Inflammatory macrophage treated with lipopolysaccharide for 1 hour (primary cell): ENCODE data around the gene NOSIP.
A peak's percentile ranks its signal among the peaks of the same experiment; 100 is the strongest.

Experiments used
- DNase-seq, 2 donors: peaks; one replicate each; pipeline ENCODE4 v3.0.0-alpha.2; 2020 to 2022

Gene NOSIP

GRCh38 chr19:49594993-49595818 is 14.8 kb upstream of the NOSIP start:
- DNase-seq, result no peak

GRCh38 chr19:49594157-49594992 is 14.0 kb upstream of the NOSIP start:
- DNase-seq, result no peak

GRCh38 chr19:49593233-49594113 is 13.1 kb upstream of the NOSIP start:
- peak; percentile 85 to 88 for DNase-seq

- no peak for DNase-seq
Observed at GRCh38 chr19:49592486-49593232, 12.3 kb upstream of the NOSIP start.

- DNase-seq, result peak; percentile 9 to 22
Observed at GRCh38 chr19:49591731-49592485, 11.6 kb upstream of the NOSIP start.

- DNase-seq, result peak; percentile 35 to 46
Observed at GRCh38 chr19:49590971-49591730, 10.8 kb upstream of the NOSIP start, which contains the start of gene PRR12. TSS of gene PRR12 (plus strand) at chr19:49591182. CDS start at chr19:49591655, 473 bp downstream.

GRCh38 chr19:49590071-49590970 is 10.0 kb upstream of the NOSIP start:
- DNase-seq, result peak; percentile 91 to 97

GRCh38 chr19:49589502-49589905 is 9.1 kb upstream of the NOSIP start:
- no peak for DNase-seq

GRCh38 chr19:49588365-49589122 is 8.2 kb upstream of the NOSIP start:
- DNase-seq, result no peak

- no peak for DNase-seq
Observed at GRCh38 chr19:49587227-49587626, 6.9 kb upstream of the NOSIP start.

- DNase-seq, result no peak
Observed at GRCh38 chr19:49585023-49585422, 4.7 kb upstream of the NOSIP start.

GRCh38 chr19:49583239-49583638 is 2.9 kb upstream of the NOSIP start:
- no peak for DNase-seq

- no peak for DNase-seq
Observed at GRCh38 chr19:49581007-49581508, 702 bp upstream of the NOSIP start, which contains the start of gene PRRG2. TSS of gene PRRG2 (plus strand) at chr19:49581316. CDS start at chr19:49583220, 1,904 bp downstream.

GRCh38 chr19:49579947-49580263 is 451 bp downstream of the NOSIP start:
- no peak for DNase-seq

- DNase-seq, result no peak
Observed at GRCh38 chr19:49579193-49579592, 1.2 kb downstream of the NOSIP start.

GRCh38 chr19:49574206-49574755 is 6.1 kb downstream of the NOSIP start:
- no peak for DNase-seq

GRCh38 chr19:49573425-49573824 is 6.9 kb downstream of the NOSIP start:
- no peak for DNase-seq

GRCh38 chr19:49573009-49573408 is 7.3 kb downstream of the NOSIP start:
- no peak for DNase-seq
